GM19025 (cell line): ENCODE measurements around the gene PCDHA12.
"Not testable (repeated sequence)": the region's sequence is repeated elsewhere in the genome, so short reads cannot be mapped to it uniquely, and the experiment has no call there.

ENCODE experiments used
- ATAC-seq: cut with Tn5 transposase; IDR thresholded peaks from one replicate; pipeline ENCODE4 v1.9.1; 2021; ENCODE audit warnings: mild to moderate bottlenecking, low read depth, moderate library complexity; ENCODE audit not compliant: unreplicated experiment

PCDHA12 gene

DNA sequence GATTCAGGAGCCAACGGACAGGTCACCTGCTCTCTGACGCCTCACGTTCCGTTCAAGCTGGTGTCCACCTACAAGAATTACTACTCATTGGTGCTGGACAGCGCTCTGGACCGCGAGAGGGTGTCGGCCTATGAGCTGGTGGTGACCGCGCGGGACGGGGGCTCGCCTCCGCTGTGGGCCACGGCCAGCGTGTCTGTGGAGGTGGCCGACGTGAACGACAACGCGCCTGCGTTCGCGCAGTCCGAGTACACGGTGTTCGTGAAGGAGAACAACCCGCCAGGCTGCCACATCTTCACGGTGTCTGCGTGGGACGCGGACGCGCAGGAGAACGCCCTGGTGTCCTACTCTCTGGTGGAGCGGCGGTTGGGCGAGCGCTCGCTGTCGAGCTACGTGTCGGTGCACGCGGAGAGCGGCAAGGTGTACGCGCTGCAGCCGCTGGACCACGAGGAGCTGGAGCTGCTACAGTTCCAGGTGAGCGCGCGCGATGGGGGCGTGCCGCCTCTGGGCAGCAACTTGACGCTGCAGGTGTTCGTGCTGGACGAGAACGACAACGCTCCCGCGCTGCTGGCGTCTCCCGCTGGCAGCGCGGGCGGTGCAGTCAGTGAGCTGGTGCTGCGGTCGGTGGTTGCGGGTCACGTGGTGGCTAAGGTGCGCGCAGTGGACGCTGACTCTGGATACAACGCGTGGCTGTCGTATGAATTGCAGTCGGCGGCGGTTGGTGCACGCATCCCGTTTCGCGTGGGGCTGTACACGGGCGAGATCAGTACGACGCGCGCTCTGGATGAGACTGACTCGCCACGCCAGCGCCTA lies 17.7 kb upstream of the PCDHA12 start:
- ATAC-seq = no peak

DNA sequence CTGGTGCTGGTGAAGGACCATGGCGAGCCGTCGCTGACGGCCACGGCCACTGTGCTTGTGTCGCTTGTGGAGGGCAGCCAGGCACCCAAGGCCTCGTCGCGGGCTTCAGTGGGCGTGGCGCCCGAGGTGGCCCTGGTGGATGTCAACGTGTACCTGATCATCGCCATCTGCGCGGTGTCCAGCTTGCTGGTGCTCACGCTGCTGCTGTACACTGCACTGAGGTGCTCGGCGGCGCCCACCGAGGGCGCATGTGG lies 17.2 kb upstream of the PCDHA12 start:
- ATAC-seq = no peak

DNA sequence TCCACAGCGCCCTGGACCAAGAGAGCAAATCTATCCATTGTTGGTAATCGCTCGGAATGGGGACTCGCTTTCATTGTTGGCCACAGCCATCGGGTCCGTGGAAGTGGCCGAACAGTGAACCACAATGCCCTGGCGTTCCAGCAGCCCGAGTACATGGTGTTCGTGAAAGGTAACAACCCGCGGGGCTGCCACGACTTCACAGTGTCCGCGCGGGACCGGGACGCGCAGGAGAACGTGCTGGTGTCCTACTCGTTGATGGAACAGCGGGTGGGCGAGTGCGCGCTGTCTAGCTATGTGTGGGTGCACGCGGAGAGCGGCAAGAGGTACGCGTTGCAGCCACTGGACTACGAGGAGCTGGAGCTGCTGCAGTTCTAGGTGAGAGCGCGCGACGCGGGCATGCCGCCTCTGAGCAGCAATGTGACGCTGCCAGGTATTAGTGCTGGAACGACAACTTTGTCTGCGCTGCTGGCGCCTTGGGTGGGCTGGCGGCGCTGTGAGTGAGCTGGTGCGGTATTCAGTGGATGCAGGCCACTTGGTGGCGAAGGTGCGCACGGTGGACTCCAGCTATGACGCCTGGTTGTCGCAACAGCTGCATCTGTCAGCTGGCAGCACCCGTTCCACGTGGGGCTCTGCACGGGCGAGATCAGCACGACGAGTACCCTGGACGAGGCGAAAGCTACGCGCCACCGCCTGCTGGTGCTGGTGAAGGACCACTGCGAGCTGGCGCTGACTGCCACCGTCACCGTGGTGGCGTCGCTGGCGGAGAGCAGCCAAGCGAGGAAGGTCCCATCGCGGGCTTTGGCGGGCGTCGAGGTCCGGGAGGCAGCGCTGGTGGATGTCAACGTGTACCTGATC lies 12.4 kb upstream of the PCDHA12 start:
- no peak for ATAC-seq

DNA sequence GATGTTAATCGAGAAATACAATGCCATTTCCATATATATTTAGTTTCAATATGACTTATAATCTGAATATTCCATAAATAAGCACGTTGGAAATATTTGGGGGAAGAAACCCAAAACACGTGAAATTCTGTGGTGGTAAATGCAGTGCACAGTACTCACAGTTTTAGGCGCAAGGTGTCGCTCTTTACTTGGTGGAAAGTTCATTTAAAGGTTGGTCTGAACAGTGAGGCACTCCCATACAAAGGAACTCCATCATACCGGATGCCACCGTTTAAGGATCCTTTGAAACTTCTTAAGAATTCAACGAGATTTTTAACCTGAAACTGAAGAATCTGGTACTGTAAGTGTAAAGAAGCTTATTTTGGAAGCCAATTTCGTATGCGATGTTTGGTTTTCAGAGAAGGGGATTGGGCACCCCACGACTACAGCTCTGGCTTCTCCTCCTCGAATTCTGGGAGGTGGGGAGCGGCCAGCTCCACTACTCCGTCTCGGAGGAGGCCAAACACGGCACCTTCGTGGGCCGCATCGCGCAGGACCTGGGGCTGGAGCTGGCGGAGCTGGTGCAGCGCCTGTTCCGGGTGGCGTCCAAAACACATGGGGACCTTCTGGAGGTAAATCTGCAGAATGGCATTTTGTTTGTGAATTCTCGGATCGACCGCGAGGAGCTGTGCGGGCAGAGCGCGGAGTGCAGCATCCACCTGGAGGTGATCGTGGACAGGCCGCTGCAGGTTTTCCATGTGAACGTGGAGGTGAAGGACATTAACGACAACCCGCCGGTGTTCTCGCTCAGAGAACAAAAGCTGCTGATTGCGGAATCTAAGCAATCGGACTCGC lies 6.2 kb upstream of the PCDHA12 start, which contains the start of gene PCDHA11:
Gene PCDHA11, plus strand, starts transcription at position 237 of the 834 bp plus-strand sequence. Its CDS starts 147 bp downstream, at position 384.
- no peak for ATAC-seq

DNA sequence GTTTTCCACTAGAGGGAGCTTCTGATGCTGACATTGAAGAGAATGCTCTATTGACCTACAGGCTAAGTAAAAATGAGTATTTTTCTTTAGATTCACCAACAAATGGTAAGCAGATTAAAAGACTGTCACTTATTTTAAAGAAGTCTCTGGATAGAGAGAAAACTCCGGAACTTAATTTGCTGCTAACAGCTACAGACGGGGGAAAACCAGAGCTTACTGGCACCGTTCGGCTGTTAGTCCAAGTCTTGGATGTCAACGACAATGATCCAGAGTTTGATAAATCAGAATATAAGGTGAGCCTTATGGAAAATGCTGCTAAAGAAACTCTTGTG lies 5.6 kb upstream of the PCDHA12 start:
- ATAC-seq = no peak

DNA sequence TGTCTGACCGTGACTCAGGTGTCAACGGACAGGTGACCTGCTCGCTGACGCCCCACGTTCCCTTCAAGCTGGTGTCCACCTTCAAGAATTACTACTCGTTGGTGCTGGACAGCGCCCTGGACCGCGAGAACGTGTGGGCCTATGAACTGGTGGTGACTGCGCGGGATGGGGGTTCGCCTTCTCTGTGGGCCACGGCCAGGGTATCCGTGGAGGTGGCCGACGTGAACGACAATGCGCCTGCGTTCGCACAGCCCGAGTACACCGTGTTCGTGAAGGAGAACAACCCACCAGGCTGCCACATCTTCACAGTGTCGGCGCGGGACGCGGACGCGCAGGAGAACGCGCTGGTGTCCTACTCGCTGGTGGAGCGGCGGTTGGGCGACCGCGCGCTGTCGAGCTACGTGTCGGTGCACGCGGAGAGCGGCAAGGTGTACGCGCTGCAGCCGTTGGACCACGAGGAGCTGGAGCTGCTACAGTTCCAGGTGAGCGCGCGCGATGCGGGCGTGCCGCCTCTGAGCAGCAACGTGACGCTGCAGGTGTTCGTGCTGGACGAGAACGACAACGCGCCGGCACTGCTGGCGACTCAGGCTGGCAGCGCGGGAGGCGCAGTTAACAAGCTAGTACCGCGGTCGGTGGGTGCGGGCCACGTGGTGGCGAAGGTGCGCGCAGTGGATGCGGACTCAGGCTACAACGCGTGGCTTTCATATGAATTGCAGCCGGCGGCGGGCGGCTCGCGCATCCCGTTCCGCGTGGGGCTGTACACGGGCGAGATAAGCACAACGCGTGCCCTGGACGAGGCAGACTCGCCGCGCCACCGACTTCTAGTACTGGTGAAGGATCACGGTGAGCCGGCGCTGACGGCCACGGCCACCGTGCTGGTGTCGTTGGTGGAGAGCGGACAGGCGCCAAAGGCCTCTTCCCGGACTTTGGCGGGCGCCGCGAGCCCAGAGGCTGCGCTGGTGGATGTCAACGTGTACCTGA lies 4.6 kb upstream of the PCDHA12 start:
- ATAC-seq = no peak

DNA sequence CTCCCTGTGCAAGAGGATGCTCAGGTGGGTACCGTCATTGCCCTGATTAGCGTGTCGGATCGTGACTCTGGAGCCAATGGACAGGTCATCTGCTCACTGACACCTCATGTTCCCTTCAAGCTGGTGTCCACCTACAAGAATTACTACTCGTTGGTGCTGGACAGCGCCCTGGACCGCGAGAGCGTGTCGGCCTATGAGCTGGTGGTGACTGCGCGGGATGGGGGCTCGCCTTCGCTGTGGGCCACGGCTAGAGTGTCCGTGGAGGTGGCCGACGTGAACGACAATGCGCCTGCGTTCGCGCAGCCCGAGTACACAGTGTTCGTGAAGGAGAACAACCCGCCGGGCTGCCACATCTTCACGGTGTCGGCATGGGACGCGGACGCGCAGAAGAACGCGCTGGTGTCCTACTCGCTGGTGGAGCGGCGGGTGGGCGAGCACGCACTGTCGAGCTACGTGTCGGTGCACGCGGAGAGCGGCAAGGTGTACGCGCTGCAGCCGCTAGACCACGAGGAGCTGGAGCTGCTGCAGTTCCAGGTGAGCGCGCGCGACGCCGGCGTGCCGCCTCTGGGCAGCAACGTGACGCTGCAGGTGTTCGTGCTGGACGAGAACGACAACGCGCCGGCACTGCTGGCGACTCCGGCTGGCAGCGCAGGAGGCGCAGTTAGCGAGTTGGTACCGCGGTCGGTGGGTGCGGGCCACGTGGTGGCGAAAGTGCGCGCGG lies 1.6 kb downstream of the PCDHA12 start:
- ATAC-seq = not testable (repeated sequence)

DNA sequence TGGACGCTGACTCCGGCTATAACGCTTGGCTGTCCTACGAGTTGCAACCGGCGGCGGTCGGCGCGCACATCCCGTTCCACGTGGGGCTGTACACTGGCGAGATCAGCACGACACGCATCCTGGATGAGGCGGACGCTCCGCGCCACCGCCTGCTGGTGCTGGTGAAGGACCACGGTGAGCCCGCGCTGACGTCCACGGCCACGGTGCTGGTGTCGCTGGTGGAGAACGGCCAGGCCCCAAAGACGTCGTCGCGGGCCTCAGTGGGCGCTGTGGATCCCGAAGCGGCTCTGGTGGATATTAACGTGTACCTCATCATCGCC lies 2.1 kb downstream of the PCDHA12 start:
- ATAC-seq = no peak

DNA sequence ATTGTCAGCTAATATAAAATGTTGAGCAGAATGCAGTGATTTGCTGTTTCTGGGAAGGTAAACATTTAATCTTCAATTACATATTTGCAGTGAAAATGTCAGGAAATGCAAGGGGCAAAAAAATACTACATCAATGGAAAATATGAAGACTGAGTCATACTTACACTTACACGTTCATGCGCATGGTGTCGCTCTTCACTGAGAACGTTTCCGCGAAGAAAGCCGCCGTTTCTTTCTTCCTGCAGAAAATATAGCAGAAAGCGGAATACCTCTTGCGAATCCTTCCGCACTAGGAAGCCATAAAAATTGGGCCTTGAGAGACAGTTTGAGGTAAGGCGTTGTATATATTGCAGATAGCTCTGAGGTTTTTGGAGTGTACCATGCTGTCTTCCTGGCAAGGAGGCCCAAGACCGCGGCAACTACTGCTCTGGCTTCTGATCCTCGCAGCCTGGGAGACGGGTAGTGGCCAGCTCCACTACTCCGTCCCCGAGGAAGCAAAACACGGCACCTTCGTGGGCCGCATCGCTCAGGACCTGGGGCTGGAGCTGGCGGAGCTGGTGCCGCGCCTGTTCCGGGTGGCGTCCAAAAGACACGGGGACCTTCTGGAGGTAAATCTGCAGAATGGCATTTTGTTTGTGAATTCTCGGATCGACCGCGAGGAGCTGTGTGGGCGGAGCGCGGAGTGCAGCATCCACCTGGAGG lies 6.9 kb downstream of the PCDHA12 start, which contains the start of gene PCDHA13:
Gene PCDHA13, plus strand, starts transcription at position 236 of the 702 bp plus-strand sequence. Its CDS starts 145 bp downstream, at position 381.
- ATAC-seq = no peak

DNA sequence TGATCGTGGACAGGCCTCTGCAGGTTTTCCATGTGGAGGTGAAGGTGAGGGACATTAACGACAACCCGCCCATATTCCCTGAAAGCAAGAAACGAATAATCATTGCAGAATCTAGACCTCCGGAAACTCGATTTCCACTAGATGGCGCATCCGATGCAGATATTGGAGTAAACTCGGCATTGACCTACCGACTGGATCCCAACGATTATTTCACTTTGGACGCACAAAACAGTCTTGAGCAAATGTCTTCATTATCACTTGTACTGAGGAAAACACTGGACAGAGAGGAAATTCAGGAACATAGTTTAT lies 7.4 kb downstream of the PCDHA12 start:
- ATAC-seq = no peak

DNA sequence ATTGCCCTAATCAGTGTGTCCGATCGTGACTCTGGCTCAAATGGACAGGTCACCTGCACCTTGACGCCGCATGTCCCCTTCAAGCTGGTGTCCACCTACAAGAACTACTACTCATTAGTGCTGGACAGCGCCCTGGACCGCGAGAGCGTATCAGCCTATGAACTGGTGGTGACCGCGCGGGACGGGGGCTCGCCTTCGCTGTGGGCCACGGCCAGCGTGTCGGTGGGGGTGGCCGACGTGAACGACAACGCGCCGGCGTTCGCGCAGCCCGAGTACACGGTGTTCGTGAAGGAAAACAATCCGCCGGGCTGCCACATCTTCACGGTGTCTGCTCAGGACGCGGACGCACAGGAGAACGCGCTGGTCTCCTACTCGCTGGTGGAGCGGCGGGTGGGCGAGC lies 8.3 kb downstream of the PCDHA12 start:
- ATAC-seq = no peak

DNA sequence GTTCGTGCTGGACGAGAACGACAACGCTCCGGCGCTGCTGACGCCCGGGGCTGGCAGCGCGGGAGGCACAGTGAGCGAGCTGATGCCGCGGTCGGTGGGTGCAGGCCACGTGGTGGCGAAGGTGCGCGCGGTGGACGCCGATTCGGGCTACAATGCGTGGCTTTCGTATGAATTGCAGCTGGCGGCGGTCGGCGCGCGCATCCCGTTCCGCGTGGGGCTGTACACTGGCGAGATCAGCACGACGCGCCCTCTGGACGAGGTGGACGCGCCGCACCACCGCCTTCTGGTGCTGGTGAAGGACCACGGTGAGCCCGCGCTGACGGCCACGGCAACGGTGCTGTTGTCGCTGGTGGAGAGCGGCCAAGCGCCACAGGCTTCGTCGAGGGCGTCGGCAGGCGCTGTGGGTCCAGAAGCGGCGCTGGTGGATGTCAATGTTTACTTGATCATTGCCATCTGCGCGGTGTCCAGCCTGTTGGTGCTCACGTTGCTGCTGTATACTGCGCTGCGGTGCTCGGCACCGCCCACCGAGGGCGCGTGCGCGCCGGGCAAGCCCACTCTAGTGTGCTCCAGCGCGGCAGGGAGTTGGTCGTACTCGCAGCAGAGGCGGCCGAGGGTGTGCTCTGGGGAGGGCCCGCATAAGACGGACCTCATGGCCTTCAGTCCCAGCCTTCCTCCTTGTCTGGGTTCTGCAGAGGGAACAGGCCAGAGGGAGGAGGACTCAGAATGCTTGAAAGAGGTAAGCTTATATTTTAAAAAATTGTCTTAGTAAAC lies 9.0 kb downstream of the PCDHA12 start:
- ATAC-seq = no peak

DNA sequence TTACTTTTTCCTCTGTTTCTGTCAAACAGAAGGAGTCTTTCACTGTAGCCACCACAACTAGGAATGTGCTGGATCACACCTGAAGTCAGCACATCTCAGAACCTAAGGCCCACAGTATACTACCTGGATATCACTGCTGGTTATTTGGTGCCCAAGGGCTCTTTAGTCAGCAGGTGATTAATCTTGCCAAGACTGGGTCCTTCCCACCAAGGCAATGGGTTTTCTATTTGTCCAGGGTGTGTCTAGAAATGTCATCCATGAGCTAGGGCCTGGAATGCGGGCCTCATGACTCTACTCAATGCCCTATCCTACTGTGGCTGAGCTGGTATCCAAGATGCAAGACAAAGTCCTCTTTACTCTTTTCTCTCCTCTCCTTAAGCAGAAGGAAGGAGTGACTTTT lies 41.2 kb downstream of the PCDHA12 start:
- no peak for ATAC-seq

DNA sequence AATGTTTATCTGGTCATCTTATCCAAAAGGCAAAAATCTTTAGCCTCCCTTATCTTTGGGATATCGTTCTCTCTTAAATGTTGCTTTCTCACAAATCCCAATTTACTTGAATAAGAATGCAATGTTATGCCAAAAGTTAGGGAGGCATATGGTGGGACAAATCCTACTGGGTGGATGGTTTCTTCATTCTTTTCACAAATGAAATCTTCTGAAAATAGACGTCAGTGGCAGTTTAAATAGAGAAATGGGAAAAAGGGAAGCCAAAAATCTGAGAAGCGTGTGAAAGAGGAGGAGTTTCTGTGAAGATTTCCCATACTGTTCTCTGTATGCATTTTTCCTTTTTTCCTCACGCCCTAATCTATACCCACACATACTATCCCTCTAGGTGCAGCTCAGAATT lies 48.5 kb downstream of the PCDHA12 start:
- no peak for ATAC-seq

DNA sequence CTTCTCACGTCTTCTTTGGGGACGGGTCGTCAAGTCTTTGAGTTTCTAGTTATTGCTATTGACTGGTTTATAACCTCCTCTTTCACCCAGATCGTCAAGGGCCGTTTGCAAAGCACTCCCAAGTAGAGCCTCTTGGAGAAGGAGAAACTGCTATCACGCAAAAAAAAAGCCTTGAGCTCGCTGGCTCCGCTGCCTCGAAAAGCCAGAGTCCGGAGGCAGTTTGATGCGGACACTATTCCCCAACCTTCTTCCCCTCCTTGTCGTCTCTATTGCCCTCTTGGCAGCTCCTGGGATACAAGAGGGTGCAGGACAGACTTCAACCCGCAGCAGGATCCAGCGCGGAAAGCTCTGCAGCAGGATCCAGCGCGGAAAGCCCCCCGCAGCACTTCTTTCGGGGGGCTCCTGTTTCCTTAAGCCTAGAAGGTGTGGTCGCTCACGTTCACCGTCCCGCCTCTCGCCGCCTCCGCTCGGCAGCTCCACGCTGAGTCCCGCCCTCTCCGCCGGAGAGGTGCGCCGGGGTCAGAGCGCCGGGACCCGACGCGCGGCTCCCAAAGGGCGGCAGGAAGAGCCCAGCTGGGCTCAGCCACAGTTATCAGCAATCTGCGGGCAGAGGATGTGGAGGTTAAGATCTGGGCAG lies 50.8 kb downstream of the PCDHA12 start, which contains the start of gene PCDHAC1:
Gene PCDHAC1, plus strand, starts transcription at position 494 of the 637 bp plus-strand sequence. CDS start 594 bp downstream, outside the sequence.
- no peak for ATAC-seq

DNA sequence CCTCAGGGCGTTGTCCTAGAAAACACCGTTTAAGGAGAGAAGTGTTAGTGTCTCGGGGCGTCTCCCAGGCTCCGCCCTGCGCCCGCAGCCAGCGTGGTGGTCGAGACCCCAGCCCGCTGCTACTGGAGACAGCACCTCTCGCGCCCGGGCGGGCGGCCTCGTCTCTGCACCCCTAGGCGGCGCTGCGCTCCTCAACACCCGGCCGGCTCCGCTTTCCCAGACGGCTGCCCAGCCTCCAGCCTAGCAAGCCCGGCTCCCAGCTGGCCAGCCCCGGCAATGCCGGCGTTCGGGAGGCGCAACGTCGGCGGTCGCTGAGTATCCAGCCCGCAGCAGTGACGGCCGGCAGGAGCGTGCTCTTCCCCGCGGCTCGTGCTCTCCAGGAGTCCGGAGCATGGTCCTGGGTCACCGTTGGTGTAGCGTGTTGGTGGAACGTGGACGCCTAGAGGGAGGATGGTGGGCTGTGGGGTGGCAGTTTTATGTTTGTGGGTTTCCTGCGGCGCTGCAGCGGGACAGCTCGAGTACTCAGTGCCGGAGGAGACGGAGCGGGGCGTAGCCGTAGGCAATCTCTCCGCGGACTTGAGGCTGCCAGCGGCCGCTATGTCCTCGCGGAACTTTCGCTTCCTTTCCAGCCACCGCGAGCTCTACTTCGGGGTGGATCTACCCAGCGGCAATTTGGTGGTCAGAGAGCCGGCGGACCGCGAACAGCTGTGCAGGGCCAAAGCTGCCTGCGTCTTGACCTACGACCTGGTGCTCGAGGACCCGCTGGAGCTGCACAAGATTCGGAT lies 51.5 kb downstream of the PCDHA12 start:
- ATAC-seq = no peak

DNA sequence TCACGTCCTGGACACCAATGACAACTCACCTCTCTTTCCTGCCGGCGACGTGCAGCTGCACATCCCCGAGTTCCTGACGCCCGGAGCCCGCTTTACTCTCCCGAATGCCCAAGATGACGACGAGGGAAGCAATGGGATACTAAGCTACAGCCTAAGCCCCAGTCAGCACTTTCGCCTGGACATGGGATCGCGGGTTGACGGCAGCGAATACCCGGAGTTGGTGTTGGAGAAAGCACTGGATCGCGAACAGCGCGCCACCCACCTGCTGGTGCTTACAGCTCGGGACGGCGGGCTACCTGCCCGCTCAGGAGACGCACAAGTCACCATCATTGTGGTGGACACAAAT lies 52.1 kb downstream of the PCDHA12 start:
- no peak for ATAC-seq
